GM06990 (cell line): ENCODE data around the gene SOX1.

Source experiments
- DNase-seq: peaks from one replicate; pipeline ENCODE4 v3.0.0-alpha.2; 2011; ENCODE audit not compliant: insufficient read length; ENCODE audit errors: extremely low read depth
- H3K27me3 ChIP-seq: replicated peaks from 2 replicates; pipeline ENCODE4 v1.6.0; 2011; ENCODE audit warnings: low read length; ENCODE audit not compliant: control insufficient read depth, insufficient read depth
- H3K36me3 ChIP-seq: 2 replicates; pipeline ENCODE4 v1.5.1; 2011; ENCODE audit warnings: low read length; ENCODE audit not compliant: control insufficient read depth, insufficient read depth
- H3K4me3 ChIP-seq: replicated peaks from 2 replicates; pipeline ENCODE4 v1.5.1; 2011; ENCODE audit warnings: low read depth, mild to moderate bottlenecking, control low read depth, low read length
- TF ChIP-seq, protein P1 (sequence below): IDR thresholded peaks from 2 replicates; pipeline ENCODE4 v1.5.1; 2011; ENCODE audit warnings: low read length, control low read depth, mild to moderate bottlenecking, inconsistent platforms; ENCODE audit not compliant: insufficient read depth, poor library complexity, severe bottlenecking

SOX1 gene

DNA sequence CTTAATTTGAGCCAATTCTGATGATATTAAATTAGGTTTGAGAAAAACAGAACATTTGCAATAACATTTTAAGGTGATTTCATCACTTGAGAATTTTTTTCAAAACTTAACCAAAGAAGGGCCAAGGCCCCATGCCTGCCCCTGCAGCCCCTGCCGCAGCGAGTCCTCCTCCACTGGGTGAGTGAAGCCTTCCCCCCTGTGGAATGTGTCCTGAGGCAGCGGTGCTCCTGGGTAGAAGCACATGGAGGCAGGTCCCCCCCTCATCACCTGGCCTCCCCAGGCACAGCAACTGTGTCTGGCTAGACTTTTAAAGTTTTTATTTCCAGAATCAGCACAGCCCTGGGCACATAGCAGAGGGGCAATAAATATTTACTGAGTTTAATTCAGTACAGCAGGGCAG lies 10.8 kb downstream of the SOX1 start:
- H3K4me3 ChIP-seq: no peak overlapping the region
- DNase-seq: no peak
- no peaks in the 10 kb centered on the region for H3K36me3 ChIP-seq
- H3K27me3 ChIP-seq: no peaks in the 10 kb centered on the region
- TF ChIP-seq, protein P1, sequence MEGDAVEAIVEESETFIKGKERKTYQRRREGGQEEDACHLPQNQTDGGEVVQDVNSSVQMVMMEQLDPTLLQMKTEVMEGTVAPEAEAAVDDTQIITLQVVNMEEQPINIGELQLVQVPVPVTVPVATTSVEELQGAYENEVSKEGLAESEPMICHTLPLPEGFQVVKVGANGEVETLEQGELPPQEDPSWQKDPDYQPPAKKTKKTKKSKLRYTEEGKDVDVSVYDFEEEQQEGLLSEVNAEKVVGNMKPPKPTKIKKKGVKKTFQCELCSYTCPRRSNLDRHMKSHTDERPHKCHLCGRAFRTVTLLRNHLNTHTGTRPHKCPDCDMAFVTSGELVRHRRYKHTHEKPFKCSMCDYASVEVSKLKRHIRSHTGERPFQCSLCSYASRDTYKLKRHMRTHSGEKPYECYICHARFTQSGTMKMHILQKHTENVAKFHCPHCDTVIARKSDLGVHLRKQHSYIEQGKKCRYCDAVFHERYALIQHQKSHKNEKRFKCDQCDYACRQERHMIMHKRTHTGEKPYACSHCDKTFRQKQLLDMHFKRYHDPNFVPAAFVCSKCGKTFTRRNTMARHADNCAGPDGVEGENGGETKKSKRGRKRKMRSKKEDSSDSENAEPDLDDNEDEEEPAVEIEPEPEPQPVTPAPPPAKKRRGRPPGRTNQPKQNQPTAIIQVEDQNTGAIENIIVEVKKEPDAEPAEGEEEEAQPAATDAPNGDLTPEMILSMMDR: no peak

DNA sequence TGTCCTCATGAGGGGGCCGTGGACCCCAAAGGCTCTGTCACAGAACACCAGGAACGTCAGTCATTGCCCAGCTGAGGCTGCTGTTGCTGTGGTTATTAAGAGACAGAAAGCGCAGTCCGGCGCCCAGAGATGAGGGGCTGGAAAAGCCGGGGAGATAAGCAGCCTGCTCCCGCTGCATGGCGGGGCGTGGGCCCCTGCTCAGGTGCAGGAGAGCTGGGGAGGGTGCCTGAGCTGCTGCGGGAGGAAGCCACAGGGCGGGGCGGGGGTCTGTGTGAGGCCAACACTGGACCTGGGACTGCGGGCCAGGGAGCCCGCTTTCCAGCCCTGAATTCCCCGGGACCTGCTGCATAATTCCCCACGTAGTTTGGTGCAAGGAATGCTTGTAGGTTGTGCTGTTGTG lies 11.3 kb downstream of the SOX1 start:
- H3K27me3 ChIP-seq: no peaks in the 10 kb centered on the region
- H3K36me3 ChIP-seq: no peaks in the 10 kb centered on the region
- no peak for DNase-seq
- TF ChIP-seq, protein P1: no peak
- no peak overlapping the region for H3K4me3 ChIP-seq

DNA sequence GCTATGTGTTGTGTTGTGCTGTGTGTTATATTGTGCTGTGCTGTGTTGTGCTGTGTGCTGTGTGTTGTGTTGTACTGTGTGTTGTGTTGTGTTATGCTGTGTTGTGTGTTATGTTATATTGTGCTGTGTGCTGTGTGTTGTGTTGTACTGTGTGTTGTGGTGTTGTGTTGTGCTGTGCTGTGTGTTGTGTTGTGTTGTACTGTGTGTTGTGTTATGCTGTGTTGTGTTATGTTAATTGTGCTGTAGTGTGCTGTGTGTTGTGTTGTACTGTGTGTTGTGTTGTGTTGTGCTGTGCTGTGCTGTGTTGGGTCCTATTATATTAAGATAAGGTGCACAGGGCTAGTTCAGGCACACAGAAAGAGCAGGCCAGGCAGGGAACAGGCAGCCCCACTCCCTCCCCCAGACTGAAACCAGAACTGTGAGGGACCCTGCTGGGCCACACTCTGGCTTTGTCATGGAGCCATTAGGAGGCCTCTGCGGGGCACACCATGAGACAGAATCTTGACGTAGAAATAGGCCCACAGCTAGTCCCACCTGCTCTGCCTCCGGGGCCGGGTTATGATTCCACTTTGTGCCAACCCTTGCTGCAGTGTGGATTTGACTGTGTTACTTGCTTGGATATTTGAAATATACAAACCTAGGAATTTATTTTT lies 12.1 kb downstream of the SOX1 start:
- DNase-seq: no peak
- TF ChIP-seq, protein P1: no peak
- Histone ChIP-seq H3K4me3 (no peak overlapping the region), H3K36me3 (no peaks in the 10 kb centered on the region), H3K27me3 (no peaks in the 10 kb centered on the region)

DNA sequence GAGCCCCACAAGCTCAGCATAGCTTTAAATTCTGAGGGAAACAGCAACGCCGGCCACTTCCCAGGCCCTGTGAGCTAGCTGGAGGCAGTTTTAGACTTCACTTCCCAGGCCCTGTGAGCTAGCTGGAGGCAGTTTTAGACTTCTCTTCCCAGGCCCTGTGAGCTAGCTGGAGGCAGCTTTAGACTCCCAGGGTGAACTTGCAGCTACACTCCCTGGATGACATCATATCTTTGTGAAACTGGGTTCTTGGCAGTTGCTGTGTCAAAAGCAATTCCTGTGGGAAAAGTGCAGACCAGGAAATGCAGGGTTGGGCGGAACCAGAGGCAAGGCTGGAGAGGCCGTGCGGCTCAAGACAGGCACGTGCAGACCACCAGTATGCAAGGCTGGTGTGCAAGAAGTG lies 12.7 kb downstream of the SOX1 start:
- DNase-seq: no peak
- no peak overlapping the region for H3K4me3 ChIP-seq
- no peaks in the 10 kb centered on the region for H3K27me3 ChIP-seq
- TF ChIP-seq, protein P1: no peak
- H3K36me3 ChIP-seq: no peaks in the 10 kb centered on the region

DNA sequence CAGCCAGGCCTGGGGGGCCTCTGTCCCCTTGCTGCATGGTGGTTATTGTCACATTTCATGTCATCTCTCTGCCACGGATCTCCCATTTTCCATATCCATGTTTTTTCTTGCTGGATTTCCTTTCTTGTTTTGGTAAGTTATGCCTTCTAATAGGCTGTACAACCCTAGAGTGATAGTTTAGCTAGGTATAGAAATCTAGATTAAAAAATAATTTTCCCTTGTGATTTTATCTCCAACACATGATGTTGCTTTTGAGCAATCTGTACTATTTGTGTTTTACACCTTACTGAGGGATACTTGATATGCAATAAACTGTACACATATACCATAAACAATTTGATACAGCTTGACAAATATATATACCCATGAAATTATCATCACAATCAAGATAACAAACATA lies 17.0 kb downstream of the SOX1 start:
- Histone ChIP-seq H3K27me3 (no peaks in the 10 kb centered on the region), H3K36me3 (no peaks in the 10 kb centered on the region), H3K4me3 (no peak overlapping the region)
- TF ChIP-seq, protein P1: no peak
- no peak for DNase-seq

DNA sequence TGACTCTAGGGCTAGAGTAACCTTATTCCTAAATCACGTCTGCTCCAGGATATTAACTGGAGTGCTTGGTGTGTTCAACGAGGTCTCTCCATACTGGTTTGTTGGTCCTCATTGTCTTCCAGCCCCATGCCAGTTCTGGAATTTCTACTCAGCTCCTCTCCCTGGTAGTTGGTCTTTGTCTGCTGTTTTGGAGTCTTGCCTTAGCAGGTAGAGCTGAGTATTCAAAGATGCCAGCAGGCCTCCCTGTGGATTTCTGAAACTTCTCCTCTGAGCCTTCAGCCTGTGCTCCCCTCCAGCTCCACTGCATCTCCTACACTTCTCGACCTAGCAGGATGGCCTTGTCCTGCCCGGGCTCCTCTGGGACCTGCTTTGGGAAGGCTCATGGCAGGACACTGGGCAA lies 25.5 kb downstream of the SOX1 start:
- Histone ChIP-seq H3K4me3 (no peak overlapping the region), H3K27me3 (no peaks in the 10 kb centered on the region), H3K36me3 (no peaks in the 10 kb centered on the region)
- TF ChIP-seq, protein P1: no peak
- no peak for DNase-seq
